Measurements from ENCODE around the gene INSYN2B.

DNA sequence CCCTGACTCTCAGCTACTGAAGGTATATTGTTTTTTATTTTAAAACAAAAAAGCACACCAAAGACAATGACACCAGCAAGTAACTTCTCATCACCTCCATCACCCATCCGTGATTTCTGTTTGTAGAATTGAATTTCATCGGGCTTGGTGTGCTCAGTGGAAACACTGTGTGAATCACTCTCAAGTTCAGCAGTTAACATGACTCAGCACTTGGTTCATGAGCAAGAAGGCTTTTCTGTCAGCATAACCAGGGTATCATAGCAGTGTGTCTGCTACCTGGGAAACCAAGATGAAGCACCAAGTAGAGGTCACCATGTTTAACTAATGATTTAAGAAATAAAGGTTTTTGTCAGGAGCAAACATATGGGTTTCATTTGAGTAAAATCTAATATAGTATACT is 123.7 kb downstream of the INSYN2B start:
- TF ChIP-seq POLR2AphosphoS5 (IDR thresholded peaks at IDR 0.05; ENCODE audit: low read depth) (no peak), NANOG (IDR thresholded peaks at IDR 0.05; ENCODE audit: borderline replicate concordance) (no peak), EZH2 (IDR thresholded peaks at IDR 0.05; ENCODE audit: low read depth, unreplicated experiment) (no peak), EZH2phosphoT487 (IDR thresholded peaks at IDR 0.05; ENCODE audit: unreplicated experiment) (no peak)
- TF ChIP-seq, protein P1, sequence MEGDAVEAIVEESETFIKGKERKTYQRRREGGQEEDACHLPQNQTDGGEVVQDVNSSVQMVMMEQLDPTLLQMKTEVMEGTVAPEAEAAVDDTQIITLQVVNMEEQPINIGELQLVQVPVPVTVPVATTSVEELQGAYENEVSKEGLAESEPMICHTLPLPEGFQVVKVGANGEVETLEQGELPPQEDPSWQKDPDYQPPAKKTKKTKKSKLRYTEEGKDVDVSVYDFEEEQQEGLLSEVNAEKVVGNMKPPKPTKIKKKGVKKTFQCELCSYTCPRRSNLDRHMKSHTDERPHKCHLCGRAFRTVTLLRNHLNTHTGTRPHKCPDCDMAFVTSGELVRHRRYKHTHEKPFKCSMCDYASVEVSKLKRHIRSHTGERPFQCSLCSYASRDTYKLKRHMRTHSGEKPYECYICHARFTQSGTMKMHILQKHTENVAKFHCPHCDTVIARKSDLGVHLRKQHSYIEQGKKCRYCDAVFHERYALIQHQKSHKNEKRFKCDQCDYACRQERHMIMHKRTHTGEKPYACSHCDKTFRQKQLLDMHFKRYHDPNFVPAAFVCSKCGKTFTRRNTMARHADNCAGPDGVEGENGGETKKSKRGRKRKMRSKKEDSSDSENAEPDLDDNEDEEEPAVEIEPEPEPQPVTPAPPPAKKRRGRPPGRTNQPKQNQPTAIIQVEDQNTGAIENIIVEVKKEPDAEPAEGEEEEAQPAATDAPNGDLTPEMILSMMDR (conservative IDR thresholded peaks at IDR 0.05; ENCODE audit: low read depth in 2 of 2) = no peak
